Neural cell (in vitro differentiated cells): ENCODE measurements around the gene PODXL2.

ENCODE experiments used
- CTCF ChIP-seq: fragments of 450-650 bp; IDR thresholded peaks from 2 replicates; pipeline ENCODE4 v1.5.1; 2014; ENCODE audit warnings: antibody characterized with exemption, mild to moderate bottlenecking, moderate library complexity; ENCODE audit not compliant: poor library complexity, severe bottlenecking
- EP300 ChIP-seq: fragments of 450-650 bp; conservative IDR thresholded peaks from 2 replicates; pipeline ENCODE4 v1.6.1; 2014; ENCODE audit warnings: antibody characterized with exemption, mild to moderate bottlenecking, moderate library complexity; ENCODE audit not compliant: poor library complexity, severe bottlenecking
- EZH2 ChIP-seq: fragments of 200-600, 300-800 bp; shearing (Covaris generic), sonication (generic); IDR thresholded peaks from 2 replicates; pipeline ENCODE4 v1.6.1; 2014; ENCODE audit warnings: antibody characterized with exemption, low read length, borderline replicate concordance, mild to moderate bottlenecking; ENCODE audit not compliant: insufficient read depth, poor library complexity, severe bottlenecking
- MXI1 ChIP-seq: fragments of 450-650 bp; conservative IDR thresholded peaks from 2 replicates; pipeline ENCODE4 v1.6.1; 2014; ENCODE audit warnings: antibody characterized with exemption, mild to moderate bottlenecking; ENCODE audit not compliant: poor library complexity, severe bottlenecking
- POLR2AphosphoS5 ChIP-seq: IDR thresholded peaks from 2 replicates; pipeline ENCODE4 v1.6.1; 2012
- RAD21 ChIP-seq: fragments of 450-650 bp; conservative IDR thresholded peaks from 2 replicates; pipeline ENCODE4 v1.6.1; 2014; ENCODE audit warnings: antibody characterized with exemption, mild to moderate bottlenecking, moderate library complexity
- REST ChIP-seq: IDR thresholded peaks from 2 replicates; pipeline ENCODE4 v1.6.1; 2012; ENCODE audit warnings: borderline replicate concordance
- SMC3 ChIP-seq: fragments of 450-650 bp; conservative IDR thresholded peaks from 2 replicates; pipeline ENCODE4 v1.6.1; 2014; ENCODE audit warnings: antibody characterized with exemption, mild to moderate bottlenecking, moderate library complexity; ENCODE audit not compliant: poor library complexity
- TAF1 ChIP-seq: IDR thresholded peaks from 2 replicates; pipeline ENCODE4 v1.6.1; 2012; ENCODE audit warnings: low read depth

- TF ChIP-seq SMC3 (no peak), EZH2 (no peak), MXI1 (no peak), CTCF (no peak), POLR2AphosphoS5 (no peak), RAD21 (no peak), TAF1 (no peak), REST (no peak), EP300 (no peak)
Observed at GRCh38 chr3:127604035-127604434, 24.9 kb upstream of the PODXL2 start.
